CD4-positive, alpha-beta memory T cell (primary cell): Measurements from ENCODE around the gene CPTP. TPM values are rescaled to one million over a fixed set of nuclear protein-coding genes. Genes with fewer than 3 reads are reported as not detected.

Experiments
- CTCF ChIA-PET: fragments of 350-600 bp; sonication (Branson Sonifier 250); formaldehyde crosslinking; loops from one replicate; lab custom pipeline; 2021; ENCODE audit warnings: inconsistent platforms; ENCODE audit not compliant: partially characterized antibody; lab: Charles Lee
- POLR2A ChIA-PET: fragments of 350-600 bp; sonication (Branson Sonifier 250); formaldehyde crosslinking; loops from one replicate; lab custom pipeline; 2021; ENCODE audit not compliant: partially characterized antibody; lab: Charles Lee
- DNase-seq, 5 donors: peaks; one replicate each; pipeline versions ENCODE4 v3.0.0 to v3.0.0-alpha.2; 2020 to 2022; ENCODE audit warnings: mixed read lengths in 1 of 5
- H3K27ac ChIP-seq: one replicate; pipeline ENCODE4 v1.7.0; 2013; ENCODE audit warnings: low read depth, low read length
- H3K27me3 ChIP-seq: 2 replicates; pipeline ENCODE4 v1.7.0; 2013; ENCODE audit warnings: mild to moderate bottlenecking, low read length, moderate library complexity; ENCODE audit not compliant: insufficient read depth
- H3K36me3 ChIP-seq: 2 replicates; pipeline ENCODE4 v1.7.0; 2013; ENCODE audit warnings: mild to moderate bottlenecking, low read length, moderate library complexity; ENCODE audit not compliant: insufficient read depth
- H3K4me1 ChIP-seq: 2 replicates; pipeline ENCODE4 v1.7.0; 2013; ENCODE audit warnings: mild to moderate bottlenecking, low read length, moderate library complexity; ENCODE audit not compliant: insufficient read depth
- H3K4me3 ChIP-seq, 2 donors: one replicate each; pipeline ENCODE4 v1.7.0; 2013; ENCODE audit warnings: low read length in 2 of 2, mild to moderate bottlenecking in 1 of 2
- H3K9me3 ChIP-seq, 2 donors: one replicate each; pipeline ENCODE4 v1.7.0; 2013; ENCODE audit warnings: low read length in 2 of 2, control low read depth in 1 of 2; ENCODE audit not compliant: control insufficient read depth in 1 of 2
- H3K27ac Mint-ChIP-seq, 7 donors: one replicate each; pipeline ENCODE4 v1.8.0; 2020 to 2021; ENCODE audit warnings: mixed read lengths in 7 of 7, mild to moderate bottlenecking in 6 of 7, inconsistent platforms in 3 of 7, moderate library complexity in 3 of 7
- H3K27me3 Mint-ChIP-seq, 2 donors: one replicate each; pipeline ENCODE4 v1.8.0; 2020 to 2021; ENCODE audit warnings: mixed read lengths in 2 of 2
- H3K36me3 Mint-ChIP-seq, 2 donors: one replicate each; pipeline ENCODE4 v1.8.0; 2020 to 2021; ENCODE audit warnings: mixed read lengths in 2 of 2, inconsistent platforms in 1 of 2, mild to moderate bottlenecking in 1 of 2
- H3K4me1 Mint-ChIP-seq, 4 donors: one replicate each; pipeline ENCODE4 v1.8.0; 2020 to 2021; ENCODE audit warnings: mixed read lengths in 4 of 4, mild to moderate bottlenecking in 1 of 4
- H3K4me3 Mint-ChIP-seq, 8 donors: one replicate each; pipeline ENCODE4 v1.8.0; 2020 to 2021; ENCODE audit warnings: mixed read lengths in 8 of 8, mild to moderate bottlenecking in 7 of 8, moderate library complexity in 6 of 8, inconsistent platforms in 3 of 8
- H3K9me3 Mint-ChIP-seq, 8 donors: one replicate each; pipeline ENCODE4 v1.8.0; 2020 to 2021; ENCODE audit warnings: mixed read lengths in 8 of 8, mild to moderate bottlenecking in 5 of 8, inconsistent platforms in 3 of 8, moderate library complexity in 1 of 8
- intact Hi-C: fragments of 100-400 bp; cut with micrococcal nuclease; formaldehyde crosslinking; loops from one replicate; pipeline ENCODE4 v1.15.1; 2023
- polyA plus RNA-seq, 2 donors: library from polyadenylated mRNA; unstranded; fragments of 300-500 nt; fragmentation: Illumina TruSeq; gene quantifications; one replicate each; pipeline ENCODE4 v1.2.3, GENCODE V29; 2021
- total RNA-seq, 2 experiments: library from RNA; stranded (reverse); gene quantifications; one replicate each; pipeline ENCODE4 v1.2.3, GENCODE V29; 2021

CPTP gene
- total RNA-seq (10 to 100 TPM; 25.0 to 28.3 TPM), polyA plus RNA-seq (10 to 100 TPM; 15.4 to 26.8 TPM)

GRCh38 chr1:1324524-1325287, at the start of gene CPTP, which contains the start of gene INTS11:
Gene CPTP (plus strand): TSS chr1:1324802. CDS start chr1:1326911, 2,109 bp downstream.
Gene INTS11 (minus strand): TSS chr1:1324660. CDS start chr1:1324608, 52 bp downstream.
- H3K36me3 ChIP-seq: peaks cover 4% of the 10 kb centered on the region
- peak; percentile 95 to 96 (median 96) for DNase-seq
- peak within 1 kb of the TSS; percentile 77 to 97 (median 91) for H3K27ac Mint-ChIP-seq
- H3K36me3 Mint-ChIP-seq: peaks cover 0 to 9% of the 10 kb centered on the region in 2 donors
- H3K9me3 ChIP-seq: no peaks in the 10 kb centered on the region
- H3K27me3 ChIP-seq: no peaks in the 10 kb centered on the region
- peaks cover 9 to 53% (median 34%) of the 10 kb centered on the region in 4 donors for H3K4me1 Mint-ChIP-seq
- peak within 1 kb of the TSS; percentile 87 to 97 (median 93) for H3K4me3 Mint-ChIP-seq
- H3K9me3 Mint-ChIP-seq: peaks cover 0 to 2% (median 0%) of the 10 kb centered on the region in 8 donors
- ChIA-PET POLR2A (interaction anchor here (0.7 to 1.8 kb wide), 4 partner anchors 15 to 74 kb away, joined by 3 to 14 read pairs (median 6); partner anchors contain the start of genes AURKAIP1, CCNL2 and PUSL1), CTCF (interaction anchor here (1.4 kb wide), 1 partner anchor 48 kb away, joined by 4 read pairs; no protein-coding TSS in a partner anchor)
- intact Hi-C loops: loop anchor here (1.0 to 2.0 kb wide), 3 partner anchors 16 to 208 kb away; partner anchors contain the start of genes AURKAIP1, C1orf159 and PUSL1
- peaks cover 41% of the 10 kb centered on the region for H3K4me1 ChIP-seq
- H3K4me3 ChIP-seq: peak within 1 kb of the TSS; percentile 49 to 77
- peak within 1 kb of the TSS; percentile 89 for H3K27ac ChIP-seq
- no peaks in the 10 kb centered on the region for H3K27me3 Mint-ChIP-seq

GRCh38 chr1:1274931-1275431, 49.6 kb upstream of the CPTP start:
- H3K27ac ChIP-seq: no peak overlapping the region
- no peaks in the 10 kb centered on the region for H3K36me3 ChIP-seq
- Mint-ChIP-seq H3K9me3 (no peaks in the 10 kb centered on the region), H3K4me3 (peak overlapping the region in 7 of 8 donors; percentile 52 to 74 (median 70)), H3K36me3 (peaks cover 5 to 18% of the 10 kb centered on the region in 2 donors), H3K27me3 (peaks cover 0 to 1% of the 10 kb centered on the region in 2 donors), H3K4me1 (peaks cover 18 to 34% (median 28%) of the 10 kb centered on the region in 4 donors), H3K27ac (peak overlapping the region in 4 of 7 donors; percentile 36 to 53 (median 39))
- ChIA-PET CTCF (interaction anchor here (1.2 kb wide), 1 partner anchor 98 kb away, joined by 3 read pairs; no protein-coding TSS in a partner anchor), POLR2A (no interaction called here)
- H3K4me1 ChIP-seq: peaks cover 36% of the 10 kb centered on the region
- peak in 1 of 5 donors; percentile 37 for DNase-seq
- H3K27me3 ChIP-seq: no peaks in the 10 kb centered on the region
- intact Hi-C loops: loop anchor here (1.0 kb wide), 1 partner anchor 159 kb away; the partner anchor contains the start of gene C1orf159
- no peak overlapping the region for H3K4me3 ChIP-seq
- H3K9me3 ChIP-seq: no peaks in the 10 kb centered on the region

GRCh38 chr1:1275836-1276235, 48.8 kb upstream of the CPTP start:
- H3K27me3 ChIP-seq: no peaks in the 10 kb centered on the region
- no peak overlapping the region for H3K4me3 ChIP-seq
- no peaks in the 10 kb centered on the region for H3K36me3 ChIP-seq
- peaks cover 0 to 10% of the 10 kb centered on the region in 2 donors for H3K36me3 Mint-ChIP-seq
- peaks cover 10 to 26% (median 19%) of the 10 kb centered on the region in 4 donors for H3K4me1 Mint-ChIP-seq
- peak overlapping the region; percentile 26 to 70 (median 48) for H3K4me3 Mint-ChIP-seq
- H3K27me3 Mint-ChIP-seq: peaks cover 0 to 1% of the 10 kb centered on the region in 2 donors
- DNase-seq: peak in 1 of 5 donors; percentile 35
- no peaks in the 10 kb centered on the region for H3K9me3 ChIP-seq
- intact Hi-C loops: no loop called here
- CTCF ChIA-PET: interaction anchor here (1.2 kb wide), 1 partner anchor 97 kb away, joined by 3 read pairs; no protein-coding TSS in a partner anchor
- H3K9me3 Mint-ChIP-seq: no peaks in the 10 kb centered on the region
- H3K27ac ChIP-seq: no peak overlapping the region
- H3K4me1 ChIP-seq: peaks cover 28% of the 10 kb centered on the region
- POLR2A ChIA-PET: no interaction called here
- H3K27ac Mint-ChIP-seq: peak overlapping the region in 4 of 7 donors; percentile 29 to 48 (median 44)

GRCh38 chr1:1278620-1279019, 46.0 kb upstream of the CPTP start:
- no peak overlapping the region for H3K27ac ChIP-seq
- intact Hi-C loops: no loop called here
- H3K36me3 ChIP-seq: no peaks in the 10 kb centered on the region
- H3K27me3 ChIP-seq: no peaks in the 10 kb centered on the region
- H3K9me3 Mint-ChIP-seq: no peaks in the 10 kb centered on the region
- POLR2A ChIA-PET: no interaction called here
- H3K36me3 Mint-ChIP-seq: no peaks in the 10 kb centered on the region
- H3K27ac Mint-ChIP-seq: no peak overlapping the region
- CTCF ChIA-PET: interaction anchor here (0.6 to 2.0 kb wide), 4 partner anchors 24 to 156 kb away, joined by 3 to 8 read pairs (median 4); no protein-coding TSS in a partner anchor
- H3K27me3 Mint-ChIP-seq: peaks cover 0 to 1% of the 10 kb centered on the region in 2 donors
- no peaks in the 10 kb centered on the region for H3K9me3 ChIP-seq
- no peak for DNase-seq
- peaks cover 0 to 3% (median under 1%) of the 10 kb centered on the region in 4 donors for H3K4me1 Mint-ChIP-seq
- H3K4me3 Mint-ChIP-seq: no peak overlapping the region
- peaks cover 6% of the 10 kb centered on the region for H3K4me1 ChIP-seq
- H3K4me3 ChIP-seq: no peak overlapping the region

DNA sequence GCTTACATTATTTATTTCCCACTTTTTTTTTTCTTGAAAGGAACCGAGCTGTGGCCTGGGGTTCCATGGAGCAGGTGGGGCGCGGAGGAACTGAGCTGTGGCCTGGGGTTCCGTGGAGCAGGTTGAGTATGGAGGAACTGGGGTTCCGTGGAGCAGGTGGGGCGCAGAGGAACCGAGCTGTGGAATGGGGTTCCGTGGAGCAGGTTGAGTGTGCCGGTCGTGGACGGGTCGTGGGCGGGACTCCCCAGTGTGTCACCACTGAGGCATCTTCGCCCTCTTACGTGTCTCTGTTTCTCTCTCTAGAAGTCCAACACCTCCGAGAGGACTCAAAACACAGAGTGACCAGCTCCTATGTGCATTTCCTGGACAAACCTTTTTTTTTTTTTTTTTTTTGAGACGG, 45.6 kb upstream of the CPTP start:
- no peaks in the 10 kb centered on the region for H3K9me3 Mint-ChIP-seq
- Histone ChIP-seq H3K36me3 (no peaks in the 10 kb centered on the region), H3K9me3 (no peaks in the 10 kb centered on the region), H3K27me3 (no peaks in the 10 kb centered on the region), H3K4me3 (no peak overlapping the region), H3K4me1 (peaks cover 6% of the 10 kb centered on the region), H3K27ac (no peak overlapping the region)
- no peak overlapping the region for H3K4me3 Mint-ChIP-seq
- H3K27ac Mint-ChIP-seq: no peak overlapping the region
- H3K36me3 Mint-ChIP-seq: no peaks in the 10 kb centered on the region
- CTCF ChIA-PET: interaction anchor here (1.1 kb wide), 1 partner anchor 157 kb away, joined by 4 read pairs; no protein-coding TSS in a partner anchor
- intact Hi-C loops: no loop called here
- peak in 1 of 5 donors; percentile 11 for DNase-seq
- H3K4me1 Mint-ChIP-seq: peaks cover 0 to 3% (median under 1%) of the 10 kb centered on the region in 4 donors
- H3K27me3 Mint-ChIP-seq: peaks cover 0 to 1% of the 10 kb centered on the region in 2 donors
- POLR2A ChIA-PET: no interaction called here

DNA sequence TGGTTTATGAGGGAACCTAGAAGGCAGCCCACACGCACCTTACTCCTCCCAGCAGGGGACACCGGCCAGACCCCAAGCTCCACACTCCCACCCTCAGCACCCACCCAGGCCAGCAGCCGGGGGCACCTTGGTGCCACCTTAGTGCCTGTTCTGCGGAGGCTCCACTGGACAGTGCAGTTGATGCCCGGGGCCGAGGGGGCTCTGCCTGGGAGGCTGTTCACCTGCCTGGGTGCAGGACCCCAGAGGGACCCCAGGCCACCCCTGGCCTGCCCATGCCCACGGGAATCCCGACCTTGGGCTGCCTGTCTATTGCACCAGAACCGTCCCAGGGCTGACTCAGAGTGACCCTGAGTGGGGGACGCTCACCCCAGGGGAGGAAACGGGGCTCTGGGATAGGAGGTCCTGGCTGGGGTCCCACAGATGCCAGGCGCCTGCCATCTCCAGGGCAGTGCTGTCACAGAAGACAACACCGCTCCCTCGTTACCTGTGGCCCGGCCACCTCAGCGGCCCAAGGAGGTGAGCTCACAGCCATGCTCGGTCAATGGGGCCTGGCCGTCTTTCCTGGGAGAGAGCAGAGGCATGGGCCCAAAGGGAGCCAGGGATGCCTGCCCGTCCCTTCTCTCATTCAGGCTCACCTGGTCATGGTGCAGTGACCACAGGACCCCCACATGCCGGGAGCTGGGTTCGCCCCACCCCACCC, 43.7 kb upstream of the CPTP start:
- Mint-ChIP-seq H3K4me1 (peaks cover 0 to 1% (median 0%) of the 10 kb centered on the region in 4 donors), H3K27me3 (peaks cover 0 to 1% of the 10 kb centered on the region in 2 donors), H3K27ac (no peak overlapping the region), H3K4me3 (no peak overlapping the region), H3K36me3 (no peaks in the 10 kb centered on the region), H3K9me3 (no peaks in the 10 kb centered on the region)
- CTCF ChIA-PET: no interaction called here
- no peaks in the 10 kb centered on the region for H3K9me3 ChIP-seq
- intact Hi-C loops: no loop called here
- H3K4me1 ChIP-seq: no peaks in the 10 kb centered on the region
- H3K36me3 ChIP-seq: no peaks in the 10 kb centered on the region
- DNase-seq: peak in 1 of 5 donors; percentile 36
- H3K27me3 ChIP-seq: no peaks in the 10 kb centered on the region
- H3K27ac ChIP-seq: no peak overlapping the region
- no peak overlapping the region for H3K4me3 ChIP-seq
- POLR2A ChIA-PET: no interaction called here
